C4-2B (cell line): ENCODE data around the gene PTGIR.

Experiments used
- CTCF ChIP-seq: fragments of 450-650 bp; conservative IDR thresholded peaks from 2 replicates; pipeline ENCODE4 v1.5.1; 2017; ENCODE audit warnings: mild to moderate bottlenecking
- ZFX ChIP-seq: fragments of 450-650 bp; IDR thresholded peaks from 2 replicates; pipeline ENCODE4 v1.6.1; 2017

DNA sequence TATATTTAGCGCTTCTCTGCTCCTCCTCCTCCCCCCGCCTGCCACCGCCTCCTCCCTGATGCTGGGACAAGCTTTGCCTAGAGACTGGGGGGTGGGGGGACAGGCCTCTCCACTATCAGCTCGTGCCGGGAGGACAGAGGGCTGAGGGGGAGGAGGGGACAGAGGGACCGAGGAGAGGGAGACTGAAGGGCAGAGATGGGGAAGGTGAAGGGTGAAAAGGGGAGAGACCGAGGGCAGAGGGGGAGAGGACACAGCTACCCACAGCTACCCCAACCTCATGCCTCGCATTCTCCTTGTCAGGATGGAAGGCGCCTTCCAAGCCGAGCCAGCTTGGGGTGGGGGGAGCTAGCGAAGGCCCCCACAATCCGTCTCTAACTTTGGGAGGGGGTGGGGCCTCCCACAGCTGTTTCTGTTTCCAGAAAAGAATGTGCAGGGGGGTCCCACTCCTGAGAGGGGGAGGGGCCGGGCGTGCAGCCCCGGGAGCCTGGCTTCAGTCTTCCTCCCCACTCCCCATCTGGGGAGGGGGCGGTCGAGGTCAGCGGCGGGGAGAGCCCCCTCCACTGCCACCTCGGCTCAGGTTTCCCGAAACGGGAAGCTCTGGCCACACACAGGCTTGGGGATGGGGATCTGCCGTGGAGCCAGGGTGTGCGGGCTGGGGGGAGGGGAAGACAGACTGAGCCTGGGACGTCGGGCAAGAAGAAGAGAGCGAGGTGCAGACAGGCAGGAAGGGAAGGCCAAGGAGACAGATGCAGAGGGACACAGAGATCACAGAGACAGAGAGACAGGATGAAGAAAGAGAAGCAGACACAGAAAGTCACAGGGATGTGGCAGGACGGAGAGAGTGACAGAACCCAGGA is 34.5 kb upstream of the PTGIR start:
- TF ChIP-seq CTCF = no peak
- TF ChIP-seq ZFX = no peak
